Cardiac fibroblast (primary cell): ENCODE measurements around the gene MRPL41.

Experiments used
- DNase-seq, 2 donors: peaks; one replicate each; pipeline versions ENCODE4 v3.0.0 to v3.0.0-alpha.2; 2010; ENCODE audit warnings: low read depth in 2 of 2
- H3K4me3 ChIP-seq, 2 donors: replicated peaks in 1 of 2; 1 replicate in 1 of 2; 2 replicates in 1 of 2; pipeline ENCODE4 v1.5.1; 2011; ENCODE audit warnings: low read depth in 2 of 2, low read length in 2 of 2, mild to moderate bottlenecking in 2 of 2, moderate library complexity in 1 of 2
- CTCF ChIP-seq: IDR thresholded peaks from one replicate; pipeline ENCODE4 v1.5.1; 2011; ENCODE audit warnings: low read depth, mild to moderate bottlenecking, low read length, inconsistent platforms

The MRPL41 gene

GRCh38 chr9:137540536-137540935 lies 11.1 kb upstream of the MRPL41 start:
- no peak for DNase-seq
- H3K4me3 ChIP-seq, result no peak overlapping the region
- TF ChIP-seq CTCF, result no peak

GRCh38 chr9:137542486-137542885 lies 9.2 kb upstream of the MRPL41 start:
- DNase-seq, result no peak
- no peak overlapping the region for H3K4me3 ChIP-seq
- no peak for TF ChIP-seq CTCF

- no peak for TF ChIP-seq CTCF
- DNase-seq, result no peak
- no peak overlapping the region for H3K4me3 ChIP-seq
Measured at GRCh38 chr9:137543237-137543963, 8.3 kb upstream of the MRPL41 start.

GRCh38 chr9:137544176-137544760 lies 7.4 kb upstream of the MRPL41 start:
- no peak for TF ChIP-seq CTCF
- peak; percentile 50 to 63 for DNase-seq
- no peak overlapping the region for H3K4me3 ChIP-seq

GRCh38 chr9:137545123-137545522 lies 6.6 kb upstream of the MRPL41 start:
- TF ChIP-seq CTCF, result no peak
- peak; percentile 64 to 81 for DNase-seq
- H3K4me3 ChIP-seq, result no peak overlapping the region

GRCh38 chr9:137547687-137548543 lies 3.8 kb upstream of the MRPL41 start:
- no peak for TF ChIP-seq CTCF
- DNase-seq, result no peak
- no peak overlapping the region for H3K4me3 ChIP-seq
